ENCODE data around the gene AGTRAP. TPM values are rescaled to one million over a fixed set of nuclear protein-coding genes. Genes with fewer than 3 reads are reported as not detected.

AGTRAP gene
- total and polyA plus RNA-seq, 2 of the 4 experiments (the other 2 are of a cell fraction) = 21.5 to 57.7 TPM

GRCh38 chr1:11746795-11747487 lies 11.0 kb downstream of the AGTRAP start:
- no TSS peak for BruUV-seq (replicated peaks)
- Histone ChIP-seq H3K4ac (ENCODE audit: low read depth, low read length) (no peak overlapping the region), H3K4me3 (ENCODE audit: insufficient read depth, low read depth, low read length) (no peak overlapping the region), H2BK20ac (ENCODE audit: low read depth, low read length) (no peak overlapping the region), H3K79me1 (ENCODE audit: low read depth in 1 of 2, low read length in 2 of 2) (peaks cover 0 to 3% of the 10 kb centered on the region in 2 experiments; a peak in 1 of 4 replicates), H3K9me3 (ENCODE audit: control insufficient read depth, insufficient read depth, low read length) (no peaks in the 10 kb centered on the region), H3K9ac (ENCODE audit: low read depth, low read length) (no peak overlapping the region), H3K4me1 (ENCODE audit: control insufficient read depth, insufficient read depth, low read length) (no peaks in the 10 kb centered on the region), H2AK9ac (replicated peaks; ENCODE audit: low read depth, low read length, poor library complexity) (no peak overlapping the region), H3K27ac (ENCODE audit: insufficient read depth, low read length) (no peak overlapping the region), H2BK120ac (ENCODE audit: low read depth, low read length) (no peak overlapping the region), H3K14ac (replicated peaks; ENCODE audit: low read depth, low read length) (no peak overlapping the region), H3K23ac (ENCODE audit: low read depth, low read length) (no peak overlapping the region), H3K4me2 (ENCODE audit: low read depth, low read length) (no peak overlapping the region), H4K20me1 (ENCODE audit: insufficient read depth, low read length) (no peaks in the 10 kb centered on the region), H4K8ac (ENCODE audit: low read depth in 2 of 2, low read length in 2 of 2) (no peak overlapping the region), H3K9me1 (ENCODE audit: insufficient read depth, low read length) (no peaks in the 10 kb centered on the region), H3K27me3 (ENCODE audit: control insufficient read depth, insufficient read depth, low read length) (no peaks in the 10 kb centered on the region), H3K56ac (ENCODE audit: extremely low read depth, insufficient read depth, low read length) (no peak overlapping the region), H3K36me3 (ENCODE audit: control insufficient read depth, insufficient read depth, low read length) (peaks cover 27% of the 10 kb centered on the region), H2AK5ac (ENCODE audit: low read depth, low read length) (no peak overlapping the region), H2AFZ (replicated peaks; ENCODE audit: low read length, poor library complexity) (no peak overlapping the region), H3K18ac (ENCODE audit: low read depth, low read length) (no peak overlapping the region), H4K91ac (ENCODE audit: insufficient read depth, low read depth, low read length) (no peak overlapping the region), H2BK5ac (ENCODE audit: low read depth, low read length, poor library complexity, severe bottlenecking) (no peak overlapping the region), H4K5ac (ENCODE audit: low read depth, low read length) (no peak overlapping the region), H2BK15ac (ENCODE audit: low read depth, low read length) (no peak overlapping the region)
- WGBS, 2 experiments (ENCODE audit: extremely low coverage in 2 of 2, insufficient read length in 1 of 2) = 88% methylated on average over 8 of the region's 20 CpGs; no CpG with 5 or more reads in 1 of the 2 experiments
- intact Hi-C loops (cut with micrococcal nuclease) = no loop called here
- in situ Hi-C loops (cut with MboI; ENCODE audit: low sequenced_read_pairs) = no loop called here
- ATAC-seq (ENCODE audit: low read depth) (no peak), DNase-seq (no peak)
- ChIA-PET POLR2A (ENCODE audit: unreplicated experiment) (no interaction called here), CTCF (no interaction called here)
- dilution Hi-C loops (cut with HindIII; ENCODE audit: low sequenced_read_pairs, unreplicated experiment) = no loop called here
- TF ChIP-seq RFX5 (IDR thresholded peaks at IDR 0.05; ENCODE audit: low read depth, low read length) (no peak), USF2 (IDR thresholded peaks at IDR 0.05; ENCODE audit: low read depth, low read length) (no peak), POLR2A (IDR thresholded peaks at IDR 0.05; ENCODE audit: low read depth, low read length) (no peak), RAD21 (IDR thresholded peaks at IDR 0.05; ENCODE audit: low read length) (no peak), MAFK (IDR thresholded peaks at IDR 0.05; ENCODE audit: low read depth, low read length) (no peak), CHD1 (IDR thresholded peaks at IDR 0.05; ENCODE audit: low read depth, low read length) (no peak)

Measured in IMR-90 (cell line).